EH (cell line): ENCODE results near the gene FGFRL1.
A peak's percentile ranks its signal among the peaks of the same experiment; 100 is the strongest.
"Not testable (repeated sequence)": the region's sequence is repeated elsewhere in the genome, so short reads cannot be mapped to it uniquely, and the experiment has no call there.

ENCODE experiments used
- DNase-seq: peaks from one replicate; pipeline ENCODE4 v3.0.0-alpha.2; 2015; ENCODE audit warnings: low read depth

FGFRL1 gene

DNA sequence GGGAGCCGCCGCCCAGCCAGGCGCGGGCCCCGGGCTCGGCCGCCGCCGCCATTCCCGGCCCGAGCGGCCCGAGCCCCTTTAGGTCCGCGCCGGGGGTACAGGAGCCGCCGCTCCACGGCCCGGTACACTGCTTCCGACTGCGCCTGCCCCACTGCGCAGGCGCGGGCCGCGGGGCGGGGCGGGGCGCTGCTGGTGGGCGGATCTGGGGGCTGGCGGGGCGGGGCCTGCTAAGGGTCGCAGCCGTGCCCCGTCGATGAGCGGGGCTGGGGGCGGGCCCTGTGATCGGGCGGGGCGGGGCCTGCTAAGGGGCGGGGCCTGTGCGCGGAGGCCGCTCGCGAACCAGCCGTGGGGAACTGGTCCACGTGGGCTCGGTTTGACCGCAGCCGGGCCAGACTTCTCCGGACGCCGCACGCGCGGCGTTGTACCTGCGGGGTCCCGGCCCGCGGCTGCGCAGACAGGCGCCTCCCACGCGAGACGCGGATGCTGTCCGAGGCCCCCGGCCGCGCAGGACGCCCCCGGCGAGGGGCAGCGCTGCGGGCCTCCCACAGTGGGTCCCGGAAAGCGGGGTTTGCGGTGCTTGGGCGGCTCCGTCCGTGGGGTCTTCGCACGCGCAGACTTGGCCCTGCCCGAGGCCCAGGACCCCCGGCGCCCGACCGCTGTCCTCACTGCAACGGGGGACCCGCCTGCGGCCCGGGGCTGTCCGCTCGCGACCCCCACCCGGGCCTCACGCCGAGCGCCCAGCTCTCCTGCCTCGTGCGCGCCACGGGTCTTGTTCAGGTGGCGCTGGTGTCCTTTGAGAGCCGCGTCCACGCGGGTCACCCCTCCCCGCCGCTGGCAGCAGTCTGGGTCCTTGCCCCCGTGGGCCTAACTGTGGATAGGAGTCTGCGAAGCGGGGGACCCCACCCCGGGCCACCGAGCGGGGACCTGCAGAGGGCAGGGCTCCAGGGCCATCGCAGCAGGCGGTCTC is 37.7 kb upstream of the FGFRL1 start, which contains the start of gene DGKQ:
DGKQ (minus strand) TSS at position 139 of the 967 bp plus-strand sequence; CDS start at position 52, 87 bp downstream.
- peak; percentile 86 for DNase-seq

- DNase-seq: no peak
Observed at GRCh38 chr4:974668-975067, 36.8 kb upstream of the FGFRL1 start.

- DNase-seq: not testable (repeated sequence)
Observed at GRCh38 chr4:976016-976415, 35.4 kb upstream of the FGFRL1 start.

- peak; percentile 32 for DNase-seq
Observed at GRCh38 chr4:978957-979701, 32.3 kb upstream of the FGFRL1 start.

DNA sequence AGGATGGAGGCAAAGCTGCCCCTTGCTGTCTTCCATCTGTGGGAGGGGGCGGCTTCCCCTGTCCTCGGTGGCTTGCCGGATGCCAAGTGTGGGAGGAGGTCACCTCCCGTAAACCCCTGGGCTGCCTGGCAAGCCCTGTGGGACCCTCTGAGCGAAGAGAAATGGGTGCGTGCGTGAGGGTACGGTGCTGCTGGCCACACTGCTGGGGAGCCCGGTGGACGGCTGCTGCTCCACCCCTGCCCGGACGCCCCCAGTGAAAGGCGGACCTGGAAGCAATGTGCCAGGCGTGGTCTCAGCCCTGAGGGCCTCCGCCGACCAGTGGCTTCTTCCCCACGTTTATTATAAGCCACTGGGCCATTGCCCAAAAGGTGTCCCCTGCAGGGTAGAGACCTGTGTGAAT is 29.1 kb upstream of the FGFRL1 start:
- DNase-seq: no peak

GRCh38 chr4:982814-983213 is 28.6 kb upstream of the FGFRL1 start:
- no peak for DNase-seq

DNA sequence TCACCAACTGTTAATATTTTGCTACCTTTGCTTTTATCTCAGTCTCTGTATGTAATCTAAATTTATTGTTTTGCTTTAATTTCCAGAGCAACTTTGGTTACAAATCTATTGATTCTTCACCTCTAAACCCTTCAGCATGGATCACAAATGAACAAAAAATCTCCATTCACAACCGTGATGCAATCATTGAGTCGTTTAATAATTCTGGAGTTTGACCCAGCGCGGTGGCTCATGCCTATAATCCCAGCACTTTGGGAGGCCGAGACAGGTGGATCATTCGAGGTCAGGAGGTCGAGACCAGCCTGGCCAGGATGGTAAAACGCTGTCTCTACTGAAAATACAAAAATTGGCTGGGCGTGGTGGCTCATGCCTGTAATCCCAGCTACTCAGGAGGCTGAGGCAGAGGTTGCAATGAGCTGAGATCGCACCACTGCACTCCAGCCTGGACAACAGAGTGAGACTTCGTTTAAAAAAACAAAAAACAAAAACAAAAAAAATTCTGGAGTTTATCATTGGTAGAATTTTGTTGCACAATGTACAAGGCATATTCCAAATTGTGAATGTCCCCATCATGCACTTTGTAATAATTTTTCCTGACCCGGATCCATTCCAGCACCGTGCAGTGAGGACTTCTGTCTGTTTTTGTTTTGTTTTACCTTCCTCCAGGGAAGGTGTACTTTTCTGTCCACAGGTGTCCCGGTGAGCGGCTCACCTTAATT is 26.9 kb upstream of the FGFRL1 start:
- no peak for DNase-seq

DNA sequence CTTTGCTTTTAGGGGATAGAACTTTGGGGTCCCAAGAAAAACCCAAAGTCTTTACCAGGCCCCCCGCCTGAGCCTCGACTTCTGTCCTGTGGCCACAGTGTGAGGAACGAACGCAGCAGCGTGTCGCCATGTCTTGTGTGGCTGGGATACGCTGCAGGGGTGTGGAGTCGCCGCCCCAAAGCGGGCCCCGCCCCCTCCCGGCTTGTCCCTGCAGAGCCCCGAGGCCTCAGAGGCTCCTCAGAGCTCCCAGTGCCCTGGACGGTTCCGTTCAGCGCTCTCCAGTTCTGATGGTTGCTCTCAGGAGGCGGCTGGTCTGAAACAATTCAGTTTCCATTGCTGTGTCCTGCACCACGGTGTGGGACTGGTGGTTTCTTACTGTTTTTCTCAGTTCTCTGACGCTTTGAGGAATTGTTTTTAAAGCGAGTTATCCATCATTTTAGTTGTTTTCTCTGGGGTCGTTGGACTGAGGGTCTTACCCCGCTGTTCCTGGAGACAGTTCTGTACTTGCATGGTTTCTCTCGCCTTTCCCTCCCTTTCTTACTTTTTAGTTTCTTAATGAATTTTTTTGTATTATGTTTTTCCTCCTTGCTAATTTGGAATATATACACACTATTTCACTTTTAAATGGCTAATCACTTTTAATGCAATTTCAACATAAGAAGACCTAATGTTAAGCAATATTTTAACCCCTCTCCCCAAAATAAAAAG is 26.1 kb upstream of the FGFRL1 start:
- DNase-seq: peak; percentile 67

GRCh38 chr4:986428-986878 is 25.0 kb upstream of the FGFRL1 start:
- no peak for DNase-seq

GRCh38 chr4:986879-987623 is 24.4 kb upstream of the FGFRL1 start, which contains the start of gene IDUA:
TSS of gene IDUA (plus strand) at chr4:987044. CDS start at chr4:987085, 41 bp downstream.
- peak; percentile 70 for DNase-seq

DNA sequence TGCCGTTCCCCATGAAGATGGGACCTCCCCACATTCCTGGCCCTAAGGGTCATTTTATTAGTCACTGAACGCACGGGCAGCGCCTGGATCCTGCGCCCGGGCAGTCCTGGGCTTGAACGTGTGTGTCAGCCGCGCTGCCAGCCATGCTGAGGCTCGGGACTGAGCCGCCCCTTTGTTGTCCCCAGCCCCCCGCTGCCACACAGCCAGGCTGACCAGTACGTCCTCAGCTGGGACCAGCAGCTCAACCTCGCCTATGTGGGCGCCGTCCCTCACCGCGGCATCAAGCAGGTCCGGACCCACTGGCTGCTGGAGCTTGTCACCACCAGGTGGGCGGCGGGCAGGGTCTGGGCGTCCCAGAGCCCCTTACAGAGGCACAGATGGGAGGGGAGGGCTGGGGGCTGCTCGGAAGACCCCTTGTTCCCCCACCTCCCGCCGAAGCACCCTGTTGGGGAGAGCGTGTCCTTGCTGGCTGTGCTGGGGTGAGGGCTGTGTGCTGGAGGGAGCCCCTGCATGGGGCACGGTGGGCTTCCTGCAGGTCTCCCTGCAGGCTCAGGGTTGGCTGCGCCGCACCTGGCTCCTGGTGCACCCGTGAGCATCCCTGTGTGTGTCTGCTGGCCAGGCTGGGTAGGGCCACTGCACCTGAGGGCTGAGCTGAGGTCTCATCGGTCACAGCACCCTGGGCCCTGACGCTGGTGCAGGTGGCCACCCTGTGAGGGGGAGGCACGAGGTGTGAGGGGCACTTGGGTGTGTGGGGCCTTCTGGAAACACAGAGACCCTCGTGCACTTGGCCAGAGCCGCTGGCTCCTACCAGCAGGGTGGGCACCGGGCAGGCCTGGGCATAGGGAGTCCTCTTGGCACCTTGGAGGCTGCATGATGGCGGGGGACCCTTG is 23.6 kb upstream of the FGFRL1 start:
- peak; percentile 83 for DNase-seq

DNA sequence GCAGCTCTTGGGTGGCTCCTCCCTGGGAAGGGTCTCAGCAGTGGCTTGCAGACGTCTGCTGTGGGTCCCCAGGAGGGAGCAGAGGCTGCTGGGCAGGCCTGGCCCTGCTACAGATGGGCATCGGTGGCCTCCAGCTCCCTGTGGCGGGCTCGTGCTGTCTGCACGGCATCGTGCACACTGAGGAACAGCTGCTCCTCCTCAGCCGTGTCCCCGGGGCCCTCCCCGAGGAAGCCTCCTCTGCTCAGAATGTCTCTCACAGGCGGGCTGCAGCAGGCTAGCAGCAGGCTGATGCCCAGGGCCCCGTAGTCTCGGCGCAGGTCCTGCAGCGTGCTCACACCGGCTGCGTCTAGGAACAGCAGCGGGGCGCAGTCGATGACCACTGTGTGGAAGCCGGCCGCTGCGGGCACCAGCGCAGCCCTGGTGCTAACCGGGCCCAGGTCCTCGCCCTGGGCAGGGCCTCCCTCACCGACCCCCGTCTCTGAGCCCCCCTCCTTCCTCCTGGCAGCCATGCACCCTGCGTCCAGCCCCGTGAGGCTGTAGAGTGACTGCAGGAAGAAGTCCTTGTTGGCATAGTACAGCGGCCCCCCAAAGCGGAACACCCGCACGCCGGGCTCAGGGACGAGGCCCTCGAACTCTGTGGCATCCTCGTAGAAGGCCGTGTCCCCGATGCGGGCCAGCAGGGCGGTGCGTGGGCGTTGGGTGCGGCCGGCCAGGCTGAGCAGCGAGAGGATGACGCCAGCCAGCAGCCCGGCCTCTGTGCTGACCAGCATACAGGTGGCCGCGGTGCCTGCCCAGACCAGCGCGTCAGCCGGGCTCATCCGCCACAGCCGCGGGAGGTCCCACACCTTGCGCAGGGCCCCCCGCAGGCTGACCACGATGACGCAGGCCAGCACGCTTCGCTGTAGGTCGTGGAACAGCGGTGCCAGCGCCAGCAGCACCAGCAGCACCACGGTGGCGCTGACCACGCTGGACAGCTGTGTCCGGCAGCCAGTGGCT is 22.4 kb upstream of the FGFRL1 start:
- no peak for DNase-seq

- DNase-seq: no peak
Observed at GRCh38 chr4:989722-990471, 21.5 kb upstream of the FGFRL1 start.

DNA sequence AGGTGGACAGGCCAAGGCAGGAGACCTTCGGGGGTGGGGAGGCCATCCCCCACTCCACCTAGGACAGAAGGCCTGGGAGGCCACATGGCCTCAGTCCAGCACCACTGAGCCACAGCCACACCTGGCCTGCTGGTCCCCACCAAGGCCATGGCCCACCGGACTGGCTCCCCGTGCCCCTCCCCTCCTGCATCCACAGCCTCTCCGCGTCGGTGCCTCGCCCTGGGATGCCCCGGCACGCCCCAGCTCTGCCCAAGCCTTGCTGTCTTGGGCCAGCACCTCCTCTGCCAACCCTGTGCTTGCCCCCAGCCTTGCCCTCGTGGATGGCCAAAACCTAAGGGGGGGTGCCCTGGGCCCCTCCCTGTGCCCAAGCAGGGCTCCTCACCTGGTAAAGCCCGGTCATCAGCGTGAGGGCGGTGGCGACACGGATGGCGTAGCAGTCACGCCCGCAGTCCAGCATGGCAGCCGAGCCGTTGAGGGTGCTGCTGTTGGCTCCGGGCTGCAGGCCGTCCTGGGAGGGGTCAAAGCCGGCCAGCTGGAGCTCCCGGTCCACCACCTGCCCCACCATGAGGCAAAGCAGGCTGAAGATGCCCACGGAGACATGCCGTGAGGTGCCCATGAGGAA is 20.6 kb upstream of the FGFRL1 start:
- no peak for DNase-seq

DNA sequence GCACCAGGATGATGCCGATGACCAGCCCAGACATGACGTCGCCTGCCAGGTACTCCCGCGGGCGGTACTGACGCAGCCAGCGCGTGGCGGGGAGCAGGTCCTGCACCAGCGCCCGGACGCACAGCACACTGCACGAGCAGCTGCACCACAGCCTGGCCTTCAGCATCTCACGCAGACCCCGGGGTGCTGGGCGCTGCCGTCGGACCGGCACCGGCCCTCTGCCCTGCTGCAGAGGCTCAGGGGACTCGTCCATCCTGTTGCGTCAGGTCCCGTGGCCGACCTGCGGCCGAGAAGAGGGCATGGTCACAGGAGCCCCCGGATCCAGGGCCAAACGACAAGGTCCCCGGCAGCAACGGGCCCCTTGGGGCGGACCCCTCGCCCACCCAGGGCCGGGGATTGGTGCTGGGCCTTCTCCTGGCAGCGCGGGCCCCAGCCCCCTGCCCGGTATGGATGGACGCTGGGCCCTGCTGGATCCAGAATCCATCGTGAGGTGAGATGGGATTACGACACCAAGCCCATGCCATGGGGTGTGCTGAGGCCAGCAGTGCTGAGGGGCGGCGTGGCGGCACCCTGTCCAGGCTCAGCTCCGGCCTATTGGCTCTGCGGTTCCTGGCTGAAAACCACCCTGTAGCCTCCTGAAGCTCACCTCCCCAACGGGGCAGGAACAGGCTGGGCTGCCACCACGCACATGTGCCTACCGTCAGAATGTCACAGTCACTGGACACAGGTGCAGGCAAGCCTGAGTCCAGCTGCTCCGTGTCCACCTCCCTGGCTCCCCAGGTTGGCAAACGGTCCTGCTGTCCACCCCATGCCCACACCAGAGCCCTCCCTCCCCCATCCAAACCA is 19.8 kb upstream of the FGFRL1 start:
- no peak for DNase-seq
